HG03439 (cell line): ENCODE results near the gene GADD45A.

Source experiments
- ATAC-seq: cut with Tn5 transposase; IDR thresholded peaks from one replicate; pipeline ENCODE4 v1.9.1; 2021; ENCODE audit warnings: mild to moderate bottlenecking, moderate library complexity; ENCODE audit not compliant: unreplicated experiment

The GADD45A gene

GRCh38 chr1:67687649-67688048, 2.6 kb downstream of the GADD45A start:
- ATAC-seq = no peak

GRCh38 chr1:67688526-67689219, 3.7 kb downstream of the GADD45A start:
- no peak for ATAC-seq

- ATAC-seq = no peak
Observed at GRCh38 chr1:67689267-67690017, 4.4 kb downstream of the GADD45A start.

GRCh38 chr1:67690018-67690363, 5.0 kb downstream of the GADD45A start:
- no peak for ATAC-seq

- no peak for ATAC-seq
Observed at GRCh38 chr1:67690411-67690810, 5.4 kb downstream of the GADD45A start.

GRCh38 chr1:67691712-67692111, 6.7 kb downstream of the GADD45A start:
- ATAC-seq = no peak

GRCh38 chr1:67695963-67696362, 11.0 kb downstream of the GADD45A start:
- ATAC-seq = no peak

- no peak for ATAC-seq
Observed at GRCh38 chr1:67696708-67697107, 11.7 kb downstream of the GADD45A start.

- no peak for ATAC-seq
Observed at GRCh38 chr1:67700220-67700619, 15.2 kb downstream of the GADD45A start.

GRCh38 chr1:67700692-67701410, 15.8 kb downstream of the GADD45A start:
- peak; percentile 67 for ATAC-seq

GRCh38 chr1:67701876-67702275, 16.9 kb downstream of the GADD45A start:
- ATAC-seq = no peak

GRCh38 chr1:67704351-67704750, 19.4 kb downstream of the GADD45A start:
- no peak for ATAC-seq

GRCh38 chr1:67705735-67706453, 20.9 kb downstream of the GADD45A start:
- ATAC-seq = no peak

- no peak for ATAC-seq
Observed at GRCh38 chr1:67708606-67709005, 23.6 kb downstream of the GADD45A start.

GRCh38 chr1:67710417-67710816, 25.4 kb downstream of the GADD45A start:
- ATAC-seq = no peak

GRCh38 chr1:67711158-67711854, 26.3 kb downstream of the GADD45A start:
- ATAC-seq = no peak

- ATAC-seq = no peak
Observed at GRCh38 chr1:67711855-67712212, 26.8 kb downstream of the GADD45A start.

GRCh38 chr1:67713057-67713846, 28.3 kb downstream of the GADD45A start:
- no peak for ATAC-seq

GRCh38 chr1:67715819-67716218, 30.8 kb downstream of the GADD45A start:
- ATAC-seq = no peak

GRCh38 chr1:67716800-67717199, 31.8 kb downstream of the GADD45A start:
- no peak for ATAC-seq
